ENCODE measurements around the gene MAP2K3. TPM values are rescaled to one million over a fixed set of nuclear protein-coding genes. Genes with fewer than 3 reads are reported as not detected.

MAP2K3 gene
- total and polyA plus RNA-seq, 4 donors = 36.4 to 111 (median 76.7) TPM

- no peak for ATAC-seq (ENCODE audit: insufficient read depth, low FRiP score)
- Histone ChIP-seq H3K27ac (ENCODE audit: low read depth in 1 of 2, low read length in 1 of 2) (no peak overlapping the region), H3K27me3 (ENCODE audit: control insufficient read depth in 3 of 3, insufficient read depth in 3 of 3, low read length in 2 of 3) (no peaks in the 10 kb centered on the region), H3K4me3 (no peak overlapping the region), H3K9ac (ENCODE audit: insufficient read depth in 1 of 2, low read length in 2 of 2) (no peak overlapping the region), H3K9me3 (ENCODE audit: control insufficient read depth in 4 of 4, insufficient read depth in 3 of 4, low read length in 3 of 4) (peaks cover 0 to 4% (median 0%) of the 10 kb centered on the region in 4 donors), H3K4me1 (ENCODE audit: control insufficient read depth in 5 of 5, insufficient read depth in 5 of 5, low read length in 5 of 5) (peaks cover 0 to 5% (median 0%) of the 10 kb centered on the region in 5 donors), H3K36me3 (ENCODE audit: control insufficient read depth in 4 of 4, insufficient read depth in 4 of 4, low read length in 4 of 4) (peaks cover 0 to 38% (median 7%) of the 10 kb centered on the region in 4 donors)
- no peak for DNase-seq
- TF ChIP-seq, protein P1, sequence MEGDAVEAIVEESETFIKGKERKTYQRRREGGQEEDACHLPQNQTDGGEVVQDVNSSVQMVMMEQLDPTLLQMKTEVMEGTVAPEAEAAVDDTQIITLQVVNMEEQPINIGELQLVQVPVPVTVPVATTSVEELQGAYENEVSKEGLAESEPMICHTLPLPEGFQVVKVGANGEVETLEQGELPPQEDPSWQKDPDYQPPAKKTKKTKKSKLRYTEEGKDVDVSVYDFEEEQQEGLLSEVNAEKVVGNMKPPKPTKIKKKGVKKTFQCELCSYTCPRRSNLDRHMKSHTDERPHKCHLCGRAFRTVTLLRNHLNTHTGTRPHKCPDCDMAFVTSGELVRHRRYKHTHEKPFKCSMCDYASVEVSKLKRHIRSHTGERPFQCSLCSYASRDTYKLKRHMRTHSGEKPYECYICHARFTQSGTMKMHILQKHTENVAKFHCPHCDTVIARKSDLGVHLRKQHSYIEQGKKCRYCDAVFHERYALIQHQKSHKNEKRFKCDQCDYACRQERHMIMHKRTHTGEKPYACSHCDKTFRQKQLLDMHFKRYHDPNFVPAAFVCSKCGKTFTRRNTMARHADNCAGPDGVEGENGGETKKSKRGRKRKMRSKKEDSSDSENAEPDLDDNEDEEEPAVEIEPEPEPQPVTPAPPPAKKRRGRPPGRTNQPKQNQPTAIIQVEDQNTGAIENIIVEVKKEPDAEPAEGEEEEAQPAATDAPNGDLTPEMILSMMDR (IDR thresholded peaks at IDR 0.05; ENCODE audit: control extremely low read depth, extremely low read depth) = no peak
- WGBS, 2 donors = 69 to 72% methylated on average over 22 of the region's 22 CpGs
Observed at GRCh38 chr17:21296097-21297025, 11.8 kb downstream of the MAP2K3 start.

DNA sequence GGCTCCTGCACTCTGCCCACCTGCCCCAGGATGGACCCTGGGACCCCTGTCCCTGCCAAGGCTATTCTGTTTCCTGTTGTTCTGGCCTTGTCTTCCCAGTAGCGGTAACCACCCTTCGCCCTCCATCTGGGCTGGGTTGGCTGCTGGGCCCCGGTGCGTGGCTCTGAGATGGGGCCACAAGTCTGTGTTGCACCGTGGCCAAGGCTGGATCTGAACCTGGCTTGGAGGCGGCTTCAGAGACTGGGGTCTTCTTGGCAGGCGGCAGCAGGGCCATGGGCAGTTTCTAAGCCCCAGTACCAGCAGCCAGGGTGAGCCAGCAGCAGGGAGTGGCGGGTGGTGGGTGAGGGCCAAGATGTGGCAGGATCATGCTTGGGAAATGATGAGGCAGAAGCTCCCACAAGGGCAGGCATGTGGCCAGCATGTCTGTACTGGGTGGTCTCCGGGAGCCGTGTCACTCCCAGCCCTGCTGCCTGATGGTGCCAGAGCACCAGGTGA is 12.6 kb downstream of the MAP2K3 start:
- H3K27me3 ChIP-seq (ENCODE audit: control insufficient read depth in 3 of 3, insufficient read depth in 3 of 3, low read length in 2 of 3) = no peaks in the 10 kb centered on the region
- no peaks in the 10 kb centered on the region for H3K9me3 ChIP-seq (ENCODE audit: control insufficient read depth in 4 of 4, insufficient read depth in 3 of 4, low read length in 3 of 4)
- peaks cover 0 to 5% (median 0%) of the 10 kb centered on the region in 5 donors for H3K4me1 ChIP-seq (ENCODE audit: control insufficient read depth in 5 of 5, insufficient read depth in 5 of 5, low read length in 5 of 5)
- ATAC-seq (ENCODE audit: insufficient read depth, low FRiP score) (no peak), DNase-seq (no peak)
- WGBS, 2 donors = 75 to 78% methylated on average over 10 of the region's 10 CpGs
- H3K4me3 ChIP-seq = no peak overlapping the region
- TF ChIP-seq, protein P1 (IDR thresholded peaks at IDR 0.05; ENCODE audit: control extremely low read depth, extremely low read depth) = no peak
- no peak overlapping the region for H3K27ac ChIP-seq (ENCODE audit: low read depth in 1 of 2, low read length in 1 of 2)
- H3K9ac ChIP-seq (ENCODE audit: insufficient read depth in 1 of 2, low read length in 2 of 2) = no peak overlapping the region
- H3K36me3 ChIP-seq (ENCODE audit: control insufficient read depth in 4 of 4, insufficient read depth in 4 of 4, low read length in 4 of 4) = peaks cover 0 to 38% (median 10%) of the 10 kb centered on the region in 4 donors

- 64 to 74% methylated on average over 9 to 10 of the region's 10 CpGs for WGBS, 2 donors
- H3K9me3 ChIP-seq (ENCODE audit: control insufficient read depth in 4 of 4, insufficient read depth in 3 of 4, low read length in 3 of 4) = no peaks in the 10 kb centered on the region
- no peak overlapping the region for H3K27ac ChIP-seq (ENCODE audit: low read depth in 1 of 2, low read length in 1 of 2)
- no peak overlapping the region for H3K9ac ChIP-seq (ENCODE audit: insufficient read depth in 1 of 2, low read length in 2 of 2)
- H3K4me1 ChIP-seq (ENCODE audit: control insufficient read depth in 5 of 5, insufficient read depth in 5 of 5, low read length in 5 of 5) = peaks cover 0 to 5% (median 0%) of the 10 kb centered on the region in 5 donors
- H3K4me3 ChIP-seq = no peak overlapping the region
- H3K27me3 ChIP-seq (ENCODE audit: control insufficient read depth in 3 of 3, insufficient read depth in 3 of 3, low read length in 2 of 3) = no peaks in the 10 kb centered on the region
- peaks cover 3 to 40% (median 12%) of the 10 kb centered on the region in 4 donors for H3K36me3 ChIP-seq (ENCODE audit: control insufficient read depth in 4 of 4, insufficient read depth in 4 of 4, low read length in 4 of 4)
- TF ChIP-seq, protein P1 (IDR thresholded peaks at IDR 0.05; ENCODE audit: control extremely low read depth, extremely low read depth) = no peak
- ATAC-seq (ENCODE audit: insufficient read depth, low FRiP score) (no peak), DNase-seq (no peak)
Observed at GRCh38 chr17:21297597-21297996, 13.1 kb downstream of the MAP2K3 start.
